Neural cell (in vitro differentiated cells): ENCODE data around the gene BICD1. TPM values are rescaled to one million over a fixed set of nuclear protein-coding genes. Genes with fewer than 3 reads are reported as not detected.
A peak's percentile ranks its signal among the peaks of the same experiment; 100 is the strongest.

ENCODE experiments used
- H2AFZ ChIP-seq: fragments of 200-600, 300-800 bp; sonication (generic), shearing (Covaris generic); 2 replicates; pipeline ENCODE4 v1.6.0; 2014; ENCODE audit warnings: low read depth, mild to moderate bottlenecking, antibody characterized with exemption, low read length, moderate library complexity
- H3F3A ChIP-seq: fragments of 200-600 bp; shearing (Covaris generic); 2 replicates; pipeline ENCODE4 v1.6.1; 2016; ENCODE audit warnings: mild to moderate bottlenecking, moderate library complexity, mixed read lengths, antibody characterized with exemption, low read length; ENCODE audit not compliant: insufficient read depth, poor library complexity, severe bottlenecking
- H3K27ac ChIP-seq: fragments of 200-600, 300-800 bp; sonication (generic), shearing (Covaris generic); 2 replicates; pipeline ENCODE4 v1.5.1; 2014; ENCODE audit warnings: mild to moderate bottlenecking, low read length, moderate library complexity
- H3K27me3 ChIP-seq: fragments of 300-800, 200-600 bp; sonication (generic), shearing (Covaris generic); 2 replicates; pipeline ENCODE4 v1.6.0; 2014; ENCODE audit warnings: mild to moderate bottlenecking, low read depth, low read length, moderate library complexity; ENCODE audit not compliant: insufficient read depth
- H3K36me3 ChIP-seq: fragments of 300-800, 200-600 bp; sonication (generic), shearing (Covaris generic); 2 replicates; pipeline ENCODE4 v1.5.1; 2014; ENCODE audit warnings: mild to moderate bottlenecking, antibody characterized with exemption, low read length, moderate library complexity; ENCODE audit not compliant: insufficient read depth
- H3K4me2 ChIP-seq: fragments of 300-800, 200-600 bp; sonication (generic), shearing (Covaris generic); 2 replicates; pipeline ENCODE4 v1.6.0; 2014; ENCODE audit warnings: mild to moderate bottlenecking, low read length
- H3K4me3 ChIP-seq: fragments of 300-800, 200-600 bp; sonication (generic), shearing (Covaris generic); 2 replicates; pipeline ENCODE4 v1.5.1; 2014; ENCODE audit warnings: mild to moderate bottlenecking, low read length, moderate library complexity
- H3K79me2 ChIP-seq: fragments of 200-600 bp; shearing (Covaris generic); replicated peaks from 2 replicates; pipeline ENCODE4 v1.6.0; 2014; ENCODE audit warnings: mild to moderate bottlenecking, low read length, moderate library complexity; ENCODE audit not compliant: insufficient read depth
- H3K9ac ChIP-seq: fragments of 300-800, 200-600 bp; sonication (generic), shearing (Covaris generic); 2 replicates; pipeline ENCODE4 v1.6.1; 2016; ENCODE audit warnings: mild to moderate bottlenecking, low read length, mixed read lengths
- H3K9me2 ChIP-seq: fragments of 200-600 bp; shearing (Covaris generic); 2 replicates; pipeline ENCODE4 v1.6.1; 2016; ENCODE audit warnings: mild to moderate bottlenecking, low read length, mixed read lengths; ENCODE audit not compliant: insufficient read depth
- H3K9me3 ChIP-seq: fragments of 200-600, 300-800 bp; sonication (generic), shearing (Covaris generic); 2 replicates; pipeline ENCODE4 v1.6.1; 2016; ENCODE audit warnings: mild to moderate bottlenecking, mixed run types, low read length, moderate library complexity, mixed read lengths
- H4K20me1 ChIP-seq: fragments of 200-600 bp; shearing (Covaris generic); 2 replicates; pipeline ENCODE4 v1.6.1; 2016; ENCODE audit warnings: mild to moderate bottlenecking, mixed run types; ENCODE audit not compliant: insufficient read depth
- EP300 ChIP-seq: fragments of 450-650 bp; conservative IDR thresholded peaks from 2 replicates; pipeline ENCODE4 v1.6.1; 2014; ENCODE audit warnings: antibody characterized with exemption, mild to moderate bottlenecking, moderate library complexity; ENCODE audit not compliant: poor library complexity, severe bottlenecking
- EZH2 ChIP-seq: fragments of 200-600, 300-800 bp; shearing (Covaris generic), sonication (generic); IDR thresholded peaks from 2 replicates; pipeline ENCODE4 v1.6.1; 2014; ENCODE audit warnings: antibody characterized with exemption, low read length, borderline replicate concordance, mild to moderate bottlenecking; ENCODE audit not compliant: insufficient read depth, poor library complexity, severe bottlenecking
- MXI1 ChIP-seq: fragments of 450-650 bp; conservative IDR thresholded peaks from 2 replicates; pipeline ENCODE4 v1.6.1; 2014; ENCODE audit warnings: antibody characterized with exemption, mild to moderate bottlenecking; ENCODE audit not compliant: poor library complexity, severe bottlenecking
- POLR2AphosphoS5 ChIP-seq: IDR thresholded peaks from 2 replicates; pipeline ENCODE4 v1.6.1; 2012
- RAD21 ChIP-seq: fragments of 450-650 bp; conservative IDR thresholded peaks from 2 replicates; pipeline ENCODE4 v1.6.1; 2014; ENCODE audit warnings: antibody characterized with exemption, mild to moderate bottlenecking, moderate library complexity
- SMC3 ChIP-seq: fragments of 450-650 bp; conservative IDR thresholded peaks from 2 replicates; pipeline ENCODE4 v1.6.1; 2014; ENCODE audit warnings: antibody characterized with exemption, mild to moderate bottlenecking, moderate library complexity; ENCODE audit not compliant: poor library complexity
- TAF1 ChIP-seq: IDR thresholded peaks from 2 replicates; pipeline ENCODE4 v1.6.1; 2012; ENCODE audit warnings: low read depth
- polyA plus RNA-seq: library from polyadenylated mRNA; depleted of rRNA; stranded (reverse); fragments of >200 nt; gene quantifications from 2 replicates; pipeline ENCODE4 v1.2.3, GENCODE V29; 2014
- TF ChIP-seq, protein P1 (sequence below): fragments of 450-650 bp; IDR thresholded peaks from 2 replicates; pipeline ENCODE4 v1.5.1; 2014; ENCODE audit warnings: antibody characterized with exemption, mild to moderate bottlenecking, moderate library complexity; ENCODE audit not compliant: poor library complexity, severe bottlenecking
- TF ChIP-seq, protein P2 (sequence below): IDR thresholded peaks from 2 replicates; pipeline ENCODE4 v1.6.1; 2012; ENCODE audit warnings: borderline replicate concordance

BICD1 gene
- polyA plus RNA-seq, 1 donor from 2014 or later, result 41.1 TPM

DNA sequence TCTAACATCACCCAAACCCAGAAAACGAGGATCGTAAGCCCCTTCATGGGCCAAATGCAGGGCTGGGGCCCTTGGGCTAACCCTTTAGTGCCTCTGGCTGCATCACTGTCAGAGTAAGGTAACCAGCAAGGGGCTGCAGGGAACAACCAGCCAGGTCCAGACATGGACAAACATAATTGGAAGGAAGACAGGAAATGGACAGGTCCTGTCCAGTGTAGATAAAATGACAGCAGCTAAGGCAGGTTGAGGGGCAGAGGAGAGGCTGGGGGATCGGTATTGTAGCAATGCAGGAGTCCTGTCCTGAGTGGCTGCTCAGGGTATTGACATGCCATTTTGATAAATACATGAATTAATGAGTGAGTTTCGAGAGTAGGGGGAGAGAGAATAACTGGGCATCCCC, 29.8 kb downstream of the BICD1 start:
- no peak for TF ChIP-seq TAF1
- TF ChIP-seq RAD21, result no peak
- TF ChIP-seq MXI1, result no peak
- TF ChIP-seq EP300, result no peak
- TF ChIP-seq, protein P1, sequence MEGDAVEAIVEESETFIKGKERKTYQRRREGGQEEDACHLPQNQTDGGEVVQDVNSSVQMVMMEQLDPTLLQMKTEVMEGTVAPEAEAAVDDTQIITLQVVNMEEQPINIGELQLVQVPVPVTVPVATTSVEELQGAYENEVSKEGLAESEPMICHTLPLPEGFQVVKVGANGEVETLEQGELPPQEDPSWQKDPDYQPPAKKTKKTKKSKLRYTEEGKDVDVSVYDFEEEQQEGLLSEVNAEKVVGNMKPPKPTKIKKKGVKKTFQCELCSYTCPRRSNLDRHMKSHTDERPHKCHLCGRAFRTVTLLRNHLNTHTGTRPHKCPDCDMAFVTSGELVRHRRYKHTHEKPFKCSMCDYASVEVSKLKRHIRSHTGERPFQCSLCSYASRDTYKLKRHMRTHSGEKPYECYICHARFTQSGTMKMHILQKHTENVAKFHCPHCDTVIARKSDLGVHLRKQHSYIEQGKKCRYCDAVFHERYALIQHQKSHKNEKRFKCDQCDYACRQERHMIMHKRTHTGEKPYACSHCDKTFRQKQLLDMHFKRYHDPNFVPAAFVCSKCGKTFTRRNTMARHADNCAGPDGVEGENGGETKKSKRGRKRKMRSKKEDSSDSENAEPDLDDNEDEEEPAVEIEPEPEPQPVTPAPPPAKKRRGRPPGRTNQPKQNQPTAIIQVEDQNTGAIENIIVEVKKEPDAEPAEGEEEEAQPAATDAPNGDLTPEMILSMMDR, result no peak
- TF ChIP-seq SMC3, result no peak
- TF ChIP-seq EZH2, result no peak
- TF ChIP-seq, protein P2, sequence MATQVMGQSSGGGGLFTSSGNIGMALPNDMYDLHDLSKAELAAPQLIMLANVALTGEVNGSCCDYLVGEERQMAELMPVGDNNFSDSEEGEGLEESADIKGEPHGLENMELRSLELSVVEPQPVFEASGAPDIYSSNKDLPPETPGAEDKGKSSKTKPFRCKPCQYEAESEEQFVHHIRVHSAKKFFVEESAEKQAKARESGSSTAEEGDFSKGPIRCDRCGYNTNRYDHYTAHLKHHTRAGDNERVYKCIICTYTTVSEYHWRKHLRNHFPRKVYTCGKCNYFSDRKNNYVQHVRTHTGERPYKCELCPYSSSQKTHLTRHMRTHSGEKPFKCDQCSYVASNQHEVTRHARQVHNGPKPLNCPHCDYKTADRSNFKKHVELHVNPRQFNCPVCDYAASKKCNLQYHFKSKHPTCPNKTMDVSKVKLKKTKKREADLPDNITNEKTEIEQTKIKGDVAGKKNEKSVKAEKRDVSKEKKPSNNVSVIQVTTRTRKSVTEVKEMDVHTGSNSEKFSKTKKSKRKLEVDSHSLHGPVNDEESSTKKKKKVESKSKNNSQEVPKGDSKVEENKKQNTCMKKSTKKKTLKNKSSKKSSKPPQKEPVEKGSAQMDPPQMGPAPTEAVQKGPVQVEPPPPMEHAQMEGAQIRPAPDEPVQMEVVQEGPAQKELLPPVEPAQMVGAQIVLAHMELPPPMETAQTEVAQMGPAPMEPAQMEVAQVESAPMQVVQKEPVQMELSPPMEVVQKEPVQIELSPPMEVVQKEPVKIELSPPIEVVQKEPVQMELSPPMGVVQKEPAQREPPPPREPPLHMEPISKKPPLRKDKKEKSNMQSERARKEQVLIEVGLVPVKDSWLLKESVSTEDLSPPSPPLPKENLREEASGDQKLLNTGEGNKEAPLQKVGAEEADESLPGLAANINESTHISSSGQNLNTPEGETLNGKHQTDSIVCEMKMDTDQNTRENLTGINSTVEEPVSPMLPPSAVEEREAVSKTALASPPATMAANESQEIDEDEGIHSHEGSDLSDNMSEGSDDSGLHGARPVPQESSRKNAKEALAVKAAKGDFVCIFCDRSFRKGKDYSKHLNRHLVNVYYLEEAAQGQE, result no peak
- no peak for TF ChIP-seq POLR2AphosphoS5

DNA sequence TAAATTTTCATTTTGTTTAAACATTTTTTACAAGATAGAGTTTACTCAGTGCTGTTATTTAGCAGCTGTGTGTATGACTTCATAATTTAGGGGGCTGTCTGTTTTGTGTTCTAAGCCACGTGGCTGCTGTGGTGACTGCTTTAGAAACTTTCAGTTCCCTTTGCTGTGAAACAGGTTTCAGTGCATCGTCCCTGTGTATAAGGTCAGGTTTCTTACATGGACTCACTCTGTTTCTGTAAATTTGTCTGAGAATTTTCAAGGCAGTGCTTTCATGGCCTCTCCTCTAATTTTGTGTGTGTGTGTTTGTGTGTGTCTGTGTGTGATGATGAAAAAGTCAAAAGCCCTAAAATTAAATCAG, 32.4 kb downstream of the BICD1 start:
- Histone ChIP-seq H3K27ac (peak overlapping the region; percentile 79), H3K4me2 (no peak overlapping the region), H3K36me3 (no peaks in the 10 kb centered on the region), H2AFZ (no peak overlapping the region), H3K9ac (no peak overlapping the region), H3K27me3 (no peaks in the 10 kb centered on the region), H3K9me3 (no peaks in the 10 kb centered on the region), H3K4me3 (peak overlapping the region; percentile 59), H4K20me1 (no peaks in the 10 kb centered on the region), H3F3A (peaks cover 6% of the 10 kb centered on the region), H3K79me2 (peaks cover 27% of the 10 kb centered on the region), H3K9me2 (no peaks in the 10 kb centered on the region)
- TF ChIP-seq TAF1 (no peak), POLR2AphosphoS5 (no peak), RAD21 (no peak)

More for the DNA sequence above, 29.8 kb downstream of the BICD1 start:
- Histone ChIP-seq H2AFZ (no peak overlapping the region), H3K9me2 (no peaks in the 10 kb centered on the region), H3K9ac (no peak overlapping the region), H3K36me3 (no peaks in the 10 kb centered on the region), H3K27ac (no peak overlapping the region), H4K20me1 (no peaks in the 10 kb centered on the region), H3K9me3 (no peaks in the 10 kb centered on the region), H3F3A (peaks cover 6% of the 10 kb centered on the region), H3K4me2 (no peak overlapping the region), H3K79me2 (peaks cover 9% of the 10 kb centered on the region), H3K4me3 (no peak overlapping the region), H3K27me3 (no peaks in the 10 kb centered on the region)

- Histone ChIP-seq H3K4me3 (peak overlapping the region; percentile 59), H2AFZ (no peak overlapping the region), H3K9me3 (no peaks in the 10 kb centered on the region), H3K27me3 (no peaks in the 10 kb centered on the region), H4K20me1 (no peaks in the 10 kb centered on the region), H3K79me2 (peaks cover 32% of the 10 kb centered on the region), H3K9ac (peak overlapping the region; percentile 62), H3K9me2 (no peaks in the 10 kb centered on the region), H3K36me3 (no peaks in the 10 kb centered on the region), H3K27ac (peak overlapping the region; percentile 79), H3F3A (peaks cover 11% of the 10 kb centered on the region), H3K4me2 (no peak overlapping the region)
- TF ChIP-seq, protein P2, result no peak
Measured at GRCh38 chr12:32140877-32141276, 34.2 kb downstream of the BICD1 start.
